ENCODE measurements around the gene CCER1.

CCER1 gene

GRCh38 chr12:90965204-90965603 is 10.2 kb upstream of the CCER1 start:
- DNase-seq (ENCODE audit: low spot score): no peak

GRCh38 chr12:90964616-90965015 is 9.6 kb upstream of the CCER1 start:
- DNase-seq (ENCODE audit: low spot score): no peak

- no peak for DNase-seq (ENCODE audit: low spot score)
These were observed 9.0 kb upstream of the CCER1 start for GRCh38 chr12:90963946-90964345.

- no peak for DNase-seq (ENCODE audit: low spot score)
These were observed 6.2 kb upstream of the CCER1 start for GRCh38 chr12:90961154-90961553.

DNA sequence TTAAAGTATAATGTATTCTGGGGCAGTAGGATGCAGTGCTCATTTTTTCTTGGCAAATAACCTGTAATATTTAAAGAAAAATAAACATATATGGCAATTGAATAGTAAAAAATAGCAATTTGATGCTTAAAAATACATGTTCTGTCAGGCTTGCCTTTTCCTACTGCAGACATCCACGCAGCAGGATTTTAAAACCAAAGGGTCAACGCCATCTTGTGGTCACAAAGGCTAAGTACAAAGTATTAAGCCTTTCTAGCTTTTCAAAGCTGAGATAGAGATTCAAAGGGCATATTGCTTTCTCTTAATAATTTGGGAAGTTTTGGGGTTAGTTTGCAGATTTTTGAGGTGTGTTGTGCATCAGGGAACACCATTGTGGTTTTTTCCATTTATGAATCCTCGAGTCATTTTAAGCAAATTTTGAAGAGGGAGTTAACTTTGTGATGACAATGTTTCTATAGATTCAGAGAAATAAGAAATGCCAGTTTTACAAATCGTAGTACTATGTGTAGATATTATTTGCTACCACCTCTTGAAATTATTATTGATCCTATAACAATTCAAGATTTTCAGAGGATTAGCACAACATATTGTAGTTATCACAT is 4.7 kb upstream of the CCER1 start:
- DNase-seq (ENCODE audit: low spot score): peak; percentile 52

GRCh38 chr12:90959032-90959431 is 4.1 kb upstream of the CCER1 start:
- DNase-seq (ENCODE audit: low spot score): peak; percentile 25

DNA sequence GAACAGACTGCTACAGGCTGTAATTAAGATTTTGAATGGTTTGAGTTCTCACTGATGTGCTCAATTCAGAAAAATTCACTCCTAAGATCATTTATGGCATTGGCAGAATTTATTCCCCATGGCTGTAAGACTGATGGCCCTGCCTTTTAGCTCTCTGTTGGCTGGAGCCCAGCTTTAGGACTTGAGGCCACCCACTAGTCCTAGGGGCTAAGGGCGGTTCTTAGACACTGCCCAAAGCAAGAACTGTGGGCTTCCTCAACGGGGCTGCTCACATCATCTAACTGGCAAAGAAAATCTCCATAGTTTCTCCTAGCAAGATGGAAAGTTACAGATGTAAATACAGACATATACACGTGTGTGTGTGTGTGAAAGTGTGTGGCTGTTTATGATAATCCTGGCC is 3.4 kb upstream of the CCER1 start:
- no peak for DNase-seq (ENCODE audit: low spot score)

DNA sequence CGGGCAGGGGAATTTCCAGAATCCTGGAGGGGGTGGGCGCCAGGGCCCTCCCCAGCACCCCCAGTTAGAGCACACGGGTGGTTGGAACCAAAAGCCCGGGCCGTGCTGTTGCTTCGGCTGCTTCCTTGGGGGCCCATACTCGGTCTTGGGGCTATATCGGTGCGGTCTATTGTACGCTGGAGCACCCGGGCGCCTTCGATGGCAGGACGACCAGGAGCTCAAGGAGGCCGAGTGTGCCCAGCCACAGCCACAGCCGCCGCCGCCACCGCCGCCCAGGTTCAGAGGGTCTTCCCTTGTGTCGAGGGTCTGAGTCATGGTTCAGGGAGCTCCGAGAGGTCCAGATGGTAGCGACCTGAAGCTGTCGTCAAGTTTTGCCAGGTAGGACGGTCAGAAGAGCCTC is 548 bp downstream of the CCER1 start:
- no peak for DNase-seq (ENCODE audit: low spot score)

DNA sequence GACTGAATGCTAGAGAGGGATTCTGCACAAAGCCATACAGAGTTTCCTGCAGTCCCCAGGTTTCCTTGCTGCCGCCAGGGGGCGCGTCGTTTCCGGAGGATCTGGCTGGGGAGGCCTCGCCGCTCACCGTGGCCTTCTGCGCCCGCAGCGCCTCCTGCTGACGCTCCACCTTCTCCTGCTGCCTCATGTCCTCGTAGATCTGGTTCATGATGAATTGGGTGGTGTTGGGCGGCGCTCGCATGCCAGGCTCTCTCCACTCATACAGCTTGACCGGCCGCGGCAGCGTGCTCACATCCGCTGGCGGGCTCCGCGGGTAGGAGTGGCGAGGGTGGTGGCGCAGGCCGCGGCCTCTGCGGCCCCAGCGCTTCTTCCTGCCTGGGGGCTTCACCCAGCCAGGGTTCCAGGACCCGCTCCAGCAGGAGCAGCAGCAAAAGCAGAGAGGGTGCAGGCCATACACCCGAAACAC is 987 bp downstream of the CCER1 start:
- no peak for DNase-seq (ENCODE audit: low spot score)

- DNase-seq (ENCODE audit: low spot score): no peak
These were observed 3.4 kb downstream of the CCER1 start for GRCh38 chr12:90951432-90952105.

GRCh38 chr12:90947869-90948268 is 7.1 kb downstream of the CCER1 start:
- DNase-seq (ENCODE audit: low spot score): no peak

DNA sequence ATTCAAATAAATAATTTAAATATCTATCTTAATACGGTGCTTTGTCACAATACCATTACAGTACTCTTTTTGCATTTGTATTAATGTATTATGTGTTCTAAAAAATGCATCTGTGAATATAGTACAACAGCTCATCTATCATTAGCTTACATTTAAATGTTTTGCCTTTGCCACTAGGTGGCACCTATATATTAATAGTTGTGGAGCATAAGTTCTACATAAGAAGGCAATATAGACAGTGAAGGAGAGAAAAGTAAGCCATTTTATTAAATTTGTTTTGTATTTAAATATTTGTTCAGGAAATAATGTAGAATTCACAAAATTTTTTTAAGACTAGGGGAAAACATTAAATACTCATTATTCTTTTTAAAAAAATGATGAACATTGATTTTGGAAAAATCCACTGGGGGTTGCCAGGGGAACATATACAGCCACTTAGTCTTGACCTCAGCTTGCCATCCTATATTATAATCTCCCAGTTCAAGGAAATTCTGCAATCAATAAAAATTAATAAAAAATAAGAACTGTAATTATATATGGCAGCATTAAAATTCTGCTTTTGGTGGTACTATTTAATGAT is 9.8 kb downstream of the CCER1 start:
- DNase-seq (ENCODE audit: low spot score): no peak

DNA sequence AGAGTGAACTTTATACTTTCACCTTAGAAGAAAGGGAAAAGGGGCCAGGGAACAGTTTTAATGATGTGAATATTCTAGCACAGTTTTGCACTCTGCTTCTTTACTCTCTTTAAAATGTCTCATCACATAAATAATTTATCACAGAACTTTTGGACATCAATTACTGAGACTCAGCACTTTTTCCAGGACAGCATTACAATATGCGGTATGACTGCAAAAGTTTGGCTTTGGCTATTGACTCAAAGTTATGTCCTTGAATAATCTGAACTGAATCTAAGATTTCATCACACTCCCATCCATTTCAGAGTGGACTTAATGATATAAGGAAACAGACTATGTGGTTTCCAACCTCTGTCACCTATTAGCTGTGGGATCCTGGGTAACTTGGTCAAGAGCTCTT is 11.7 kb downstream of the CCER1 start:
- DNase-seq (ENCODE audit: low spot score): no peak

GRCh38 chr12:90940872-90941499 is 14.0 kb downstream of the CCER1 start:
- DNase-seq (ENCODE audit: low spot score): peak; percentile 40

- DNase-seq (ENCODE audit: low spot score): no peak
These were observed 15.6 kb downstream of the CCER1 start for GRCh38 chr12:90939382-90939781.

DNA sequence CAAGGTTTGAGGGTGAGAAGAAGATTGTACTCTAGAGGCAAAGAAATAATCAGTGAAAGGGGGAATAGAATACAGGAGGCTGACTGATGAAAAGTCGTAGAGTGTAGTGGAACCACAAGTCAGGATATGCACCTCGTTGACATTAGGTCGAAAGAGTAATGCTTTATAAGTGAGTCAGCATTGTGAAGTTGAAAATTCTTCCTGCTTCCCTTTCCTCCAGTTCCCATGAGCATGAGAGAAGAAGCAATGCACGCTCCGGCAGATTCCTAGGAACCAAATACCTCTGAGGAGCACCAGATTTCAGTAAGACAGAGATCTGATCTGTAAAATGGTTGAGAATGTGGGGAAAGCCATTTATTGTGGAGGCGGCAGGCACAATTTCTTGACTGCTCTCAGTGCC is 16.5 kb downstream of the CCER1 start:
- DNase-seq (ENCODE audit: low spot score): no peak

DNA sequence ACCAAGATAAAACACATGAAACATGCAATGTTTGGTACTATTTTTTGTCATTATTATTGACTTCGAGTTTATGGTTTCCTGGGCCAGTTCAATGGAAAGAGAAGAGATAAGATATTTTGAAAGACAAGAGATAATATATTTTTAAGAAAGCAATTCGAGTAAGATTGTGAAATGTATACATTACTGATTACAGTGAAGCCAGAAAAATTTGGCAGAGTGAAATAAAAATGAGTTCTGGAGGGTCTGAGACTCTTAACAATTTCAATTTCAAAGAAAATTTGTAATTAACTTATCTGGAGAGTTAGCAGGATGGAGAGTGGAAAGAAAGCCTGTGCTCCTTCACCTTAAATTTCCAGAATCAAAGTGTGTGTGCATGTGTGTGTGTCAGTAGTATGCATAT is 17.3 kb downstream of the CCER1 start:
- DNase-seq (ENCODE audit: low spot score): no peak

- DNase-seq (ENCODE audit: low spot score): no peak
These were observed 18.6 kb downstream of the CCER1 start for GRCh38 chr12:90936230-90937005.

GRCh38 chr12:90925562-90925961 is 29.4 kb downstream of the CCER1 start:
- DNase-seq (ENCODE audit: low spot score): no peak

GRCh38 chr12:90924406-90924805 is 30.6 kb downstream of the CCER1 start:
- no peak for DNase-seq (ENCODE audit: low spot score)

DNA sequence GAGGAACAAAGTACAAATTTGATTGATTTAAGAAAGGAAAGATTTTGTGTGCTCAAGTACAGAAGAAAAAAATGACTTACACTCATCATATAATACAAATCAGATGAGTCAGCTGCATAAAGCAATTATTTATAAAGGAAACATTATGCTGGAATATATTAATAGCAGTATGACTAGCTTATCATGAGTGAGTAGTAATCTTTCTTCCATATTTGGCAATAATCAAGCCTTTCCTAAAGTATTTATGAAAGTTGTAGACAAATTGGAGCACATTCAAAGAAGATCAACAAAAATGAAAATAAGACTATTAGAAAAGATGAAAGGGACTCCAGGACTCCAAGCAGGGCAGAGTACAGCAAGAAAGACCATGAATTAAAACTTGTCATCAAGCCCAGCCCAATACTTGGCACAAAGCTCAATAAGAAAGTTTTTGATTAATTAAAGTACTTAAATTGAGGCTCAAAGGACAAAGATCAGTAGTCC is 32.8 kb downstream of the CCER1 start:
- peak; percentile 24 for DNase-seq (ENCODE audit: low spot score)

- DNase-seq (ENCODE audit: low spot score): no peak
These were observed 33.4 kb downstream of the CCER1 start for GRCh38 chr12:90921536-90921935.

All from AG20443 (cell line).